SK-N-MC (cell line): ENCODE measurements around the gene VSIR.

ENCODE experiments used
- DNase-seq: peaks from one replicate; pipeline ENCODE4 v3.0.0-alpha.2; 2011; ENCODE audit warnings: low read depth, low spot score
- H3K27ac ChIP-seq: fragments of 200-600 bp; sonication (generic); 2 replicates; pipeline ENCODE4 v1.5.1; 2016; ENCODE audit warnings: mixed run types
- H3K36me3 ChIP-seq: fragments of 200-600 bp; sonication (generic); 2 replicates; pipeline ENCODE4 v1.6.1; 2017; ENCODE audit warnings: antibody characterized with exemption, low read length, mixed read lengths; ENCODE audit not compliant: insufficient read depth
- H3K4me3 ChIP-seq: fragments of 200-600 bp; sonication (generic); 2 replicates; pipeline ENCODE4 v1.5.1; 2016
- H3K9ac ChIP-seq: fragments of 200-600 bp; sonication (generic); 2 replicates; pipeline ENCODE4 v1.8.0; 2017; ENCODE audit warnings: mixed run types, mixed read lengths; ENCODE audit not compliant: insufficient read length
- H3K9me3 ChIP-seq: fragments of 200-600 bp; sonication (generic); 2 replicates; pipeline ENCODE4 v1.6.1; 2017; ENCODE audit warnings: low read depth, mild to moderate bottlenecking, antibody characterized with exemption, low read length, moderate library complexity, mixed read lengths
- EZH2 ChIP-seq: fragments of 200-600 bp; sonication (generic); IDR thresholded peaks from one replicate; pipeline ENCODE4 v1.6.1; 2017; ENCODE audit warnings: antibody characterized with exemption
- FOXP2 ChIP-seq: optimal IDR thresholded peaks from 2 replicates; pipeline ENCODE3; 2011; ENCODE audit warnings: mild to moderate bottlenecking, moderate library complexity; ENCODE audit not compliant: insufficient read depth; ENCODE audit errors: extremely low read length, control extremely low read depth
- POLR2AphosphoS5 ChIP-seq: IDR thresholded peaks from 2 replicates; pipeline ENCODE4 v1.6.1; 2012; ENCODE audit warnings: mild to moderate bottlenecking, low read depth, low read length, borderline replicate concordance

The VSIR gene

DNA sequence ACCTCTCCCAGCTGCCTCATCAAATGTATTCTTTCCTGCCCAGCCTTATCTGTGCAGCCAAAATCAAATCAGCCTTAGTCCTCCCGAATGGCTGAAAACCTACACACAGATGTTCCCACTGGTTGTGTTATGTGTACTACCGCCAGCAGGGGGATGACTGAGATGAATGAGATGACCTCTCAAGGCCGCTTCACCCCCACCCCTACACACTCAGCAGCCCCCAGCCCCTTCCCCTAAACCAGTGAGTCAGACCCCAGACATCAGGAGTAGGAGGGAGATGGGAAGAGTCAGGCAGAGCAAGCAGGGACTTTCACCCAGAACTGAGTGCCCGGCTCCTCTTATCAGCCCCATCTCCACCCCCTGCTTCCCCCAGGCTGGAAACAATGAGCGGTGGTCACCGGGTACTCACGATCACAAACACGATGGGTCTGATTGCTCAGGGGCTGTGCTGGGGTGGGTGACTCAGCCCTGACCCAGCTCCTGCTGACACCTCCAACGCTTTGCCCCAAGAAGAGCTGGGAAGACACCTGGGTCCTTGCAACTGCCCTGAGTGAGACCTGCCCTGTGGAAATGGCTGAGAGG is 47.2 kb downstream of the VSIR start:
- DNase-seq, result no peak
- no peak for TF ChIP-seq POLR2AphosphoS5
- no peak for TF ChIP-seq FOXP2
- TF ChIP-seq EZH2, result no peak
- Histone ChIP-seq H3K9me3 (no peaks in the 10 kb centered on the region), H3K9ac (no peak overlapping the region), H3K27ac (no peak overlapping the region), H3K36me3 (no peaks in the 10 kb centered on the region), H3K4me3 (no peak overlapping the region)

DNA sequence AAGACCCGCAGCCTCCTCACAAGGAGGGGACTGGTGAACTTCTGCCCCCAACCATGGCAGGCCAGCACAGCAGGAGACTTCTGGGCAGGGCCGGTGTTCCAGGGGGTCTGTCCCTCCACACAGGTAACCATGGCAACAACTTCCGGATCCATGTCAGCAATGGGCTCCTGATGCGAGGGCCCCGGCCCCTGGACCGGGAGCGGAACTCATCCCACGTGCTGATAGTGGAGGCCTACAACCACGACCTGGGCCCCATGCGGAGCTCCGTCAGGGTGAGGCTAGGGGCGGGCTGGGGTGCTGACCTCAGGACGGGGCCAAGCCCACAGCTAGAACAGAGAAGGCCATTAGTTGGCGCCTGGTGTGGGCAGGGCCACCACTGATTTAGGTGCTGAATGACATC is 48.1 kb downstream of the VSIR start:
- Histone ChIP-seq H3K36me3 (no peaks in the 10 kb centered on the region), H3K9ac (no peak overlapping the region), H3K4me3 (no peak overlapping the region), H3K27ac (no peak overlapping the region), H3K9me3 (no peaks in the 10 kb centered on the region)
- DNase-seq, result no peak
- no peak for TF ChIP-seq POLR2AphosphoS5
- no peak for TF ChIP-seq EZH2
- TF ChIP-seq FOXP2, result no peak

DNA sequence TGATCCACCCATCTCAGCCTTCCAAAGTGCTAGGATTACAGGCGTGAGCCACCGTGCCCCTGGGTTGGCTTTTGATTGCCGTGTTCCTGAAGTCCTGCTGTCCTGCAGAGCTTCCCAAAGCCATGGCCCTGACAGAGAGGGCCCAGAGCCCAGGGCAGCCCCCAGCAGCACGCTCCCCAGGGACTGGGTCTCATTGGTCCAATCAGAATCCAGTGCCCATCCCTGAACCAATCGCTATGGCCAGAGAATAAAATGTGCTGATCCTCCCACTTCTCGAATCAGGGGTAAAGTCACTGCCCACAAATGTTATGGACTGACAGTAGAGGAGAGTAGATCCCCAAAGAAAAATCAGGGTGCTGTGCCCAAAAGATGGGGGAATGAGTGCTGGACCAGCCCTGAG is 48.8 kb downstream of the VSIR start:
- no peaks in the 10 kb centered on the region for H3K9me3 ChIP-seq
- no peak overlapping the region for H3K9ac ChIP-seq
- no peak overlapping the region for H3K4me3 ChIP-seq
- no peak for TF ChIP-seq EZH2
- no peak for DNase-seq
- H3K27ac ChIP-seq, result no peak overlapping the region
- no peaks in the 10 kb centered on the region for H3K36me3 ChIP-seq

DNA sequence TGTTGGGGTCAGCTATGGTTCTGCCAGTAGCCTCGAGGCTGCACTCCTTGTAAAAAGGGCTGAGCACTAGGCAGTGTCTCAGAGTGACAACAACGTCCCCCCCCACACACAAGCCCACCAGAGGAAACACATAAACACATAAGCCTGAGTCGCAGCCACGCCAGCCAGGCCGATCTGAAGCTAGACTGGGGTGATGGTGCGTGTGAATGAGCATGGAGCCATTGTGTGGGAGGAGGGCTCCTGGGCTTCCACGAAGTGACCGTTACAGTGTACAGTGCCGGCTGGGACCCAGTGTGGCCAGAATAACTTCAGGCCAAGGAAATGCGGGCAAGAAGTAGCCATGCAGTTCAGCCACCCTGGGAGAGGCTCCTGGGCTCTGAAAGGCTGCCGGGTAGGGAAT is 50.0 kb downstream of the VSIR start:
- Histone ChIP-seq H3K4me3 (no peak overlapping the region), H3K27ac (no peak overlapping the region), H3K9ac (no peak overlapping the region), H3K36me3 (no peaks in the 10 kb centered on the region), H3K9me3 (no peaks in the 10 kb centered on the region)
- DNase-seq, result no peak
- TF ChIP-seq FOXP2, result no peak

DNA sequence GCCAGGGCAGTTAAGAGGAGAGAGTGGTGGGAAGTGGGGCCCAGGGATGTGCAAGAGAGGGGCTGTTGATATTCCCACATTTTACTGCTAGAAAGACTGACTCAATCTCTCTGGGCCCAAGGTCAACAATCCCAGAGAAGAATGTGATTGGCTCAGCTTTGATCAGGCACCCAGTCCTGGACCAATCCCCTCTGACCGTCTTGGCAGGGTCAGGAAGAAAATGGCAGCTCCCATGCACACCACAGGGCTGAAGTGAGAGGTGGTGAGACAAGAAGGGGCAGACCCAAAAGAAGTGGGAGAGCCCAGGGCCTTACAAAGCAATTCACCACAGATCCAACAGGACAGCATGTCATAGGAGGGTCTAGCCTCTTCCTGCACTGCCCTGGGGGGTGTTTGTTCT is 50.5 kb downstream of the VSIR start:
- DNase-seq, result no peak
- Histone ChIP-seq H3K9me3 (no peaks in the 10 kb centered on the region), H3K27ac (no peak overlapping the region), H3K4me3 (no peak overlapping the region), H3K36me3 (no peaks in the 10 kb centered on the region), H3K9ac (no peak overlapping the region)
- no peak for TF ChIP-seq POLR2AphosphoS5
- no peak for TF ChIP-seq EZH2
- TF ChIP-seq FOXP2, result no peak

DNA sequence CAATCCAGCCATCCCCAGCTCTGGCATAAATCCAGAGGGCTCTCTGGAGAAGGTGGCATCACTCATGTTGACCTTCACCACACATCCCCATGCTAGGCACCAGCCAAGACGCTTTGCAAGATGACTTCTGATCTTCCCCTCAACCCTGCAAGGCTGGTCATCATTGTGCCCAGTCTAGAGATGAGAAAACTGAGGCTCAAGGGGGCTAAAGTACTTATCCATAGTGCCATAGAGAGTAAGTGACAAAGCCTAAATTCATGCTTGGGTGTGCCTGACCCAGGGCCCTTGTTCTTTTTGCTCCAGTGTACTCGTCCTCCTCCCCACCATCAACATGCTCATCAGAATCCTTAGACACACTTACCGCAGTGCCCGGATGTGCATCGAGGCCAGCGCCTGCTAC is 52.0 kb downstream of the VSIR start:
- Histone ChIP-seq H3K4me3 (no peak overlapping the region), H3K36me3 (no peaks in the 10 kb centered on the region), H3K27ac (no peak overlapping the region), H3K9ac (no peak overlapping the region), H3K9me3 (no peaks in the 10 kb centered on the region)
- no peak for TF ChIP-seq EZH2
- no peak for TF ChIP-seq FOXP2
- TF ChIP-seq POLR2AphosphoS5, result no peak
- DNase-seq, result no peak

DNA sequence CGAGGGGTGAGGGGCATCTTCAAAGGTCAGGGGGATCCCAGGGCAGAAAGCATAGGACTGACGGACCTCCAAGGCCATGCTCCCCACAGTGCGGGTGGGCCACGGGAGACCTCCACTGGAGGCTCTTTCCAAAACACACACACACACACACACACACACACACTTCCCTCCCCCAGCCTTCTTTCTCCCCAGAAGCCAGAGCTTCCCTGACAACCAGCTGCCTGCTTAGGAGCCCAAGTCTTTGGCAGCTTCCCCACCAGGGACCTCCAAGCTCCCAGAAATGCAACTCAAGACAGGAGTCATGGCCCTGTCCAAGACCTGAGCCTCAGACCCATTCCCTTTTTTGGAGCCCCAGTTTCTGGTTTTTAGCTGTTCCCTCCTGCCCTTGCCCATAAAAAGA is 53.0 kb downstream of the VSIR start:
- TF ChIP-seq POLR2AphosphoS5 (no peak), EZH2 (no peak), FOXP2 (no peak)
- no peak overlapping the region for H3K4me3 ChIP-seq
- no peaks in the 10 kb centered on the region for H3K9me3 ChIP-seq
- no peak overlapping the region for H3K27ac ChIP-seq
- H3K36me3 ChIP-seq, result no peaks in the 10 kb centered on the region
- H3K9ac ChIP-seq, result no peak overlapping the region
- DNase-seq, result no peak

DNA sequence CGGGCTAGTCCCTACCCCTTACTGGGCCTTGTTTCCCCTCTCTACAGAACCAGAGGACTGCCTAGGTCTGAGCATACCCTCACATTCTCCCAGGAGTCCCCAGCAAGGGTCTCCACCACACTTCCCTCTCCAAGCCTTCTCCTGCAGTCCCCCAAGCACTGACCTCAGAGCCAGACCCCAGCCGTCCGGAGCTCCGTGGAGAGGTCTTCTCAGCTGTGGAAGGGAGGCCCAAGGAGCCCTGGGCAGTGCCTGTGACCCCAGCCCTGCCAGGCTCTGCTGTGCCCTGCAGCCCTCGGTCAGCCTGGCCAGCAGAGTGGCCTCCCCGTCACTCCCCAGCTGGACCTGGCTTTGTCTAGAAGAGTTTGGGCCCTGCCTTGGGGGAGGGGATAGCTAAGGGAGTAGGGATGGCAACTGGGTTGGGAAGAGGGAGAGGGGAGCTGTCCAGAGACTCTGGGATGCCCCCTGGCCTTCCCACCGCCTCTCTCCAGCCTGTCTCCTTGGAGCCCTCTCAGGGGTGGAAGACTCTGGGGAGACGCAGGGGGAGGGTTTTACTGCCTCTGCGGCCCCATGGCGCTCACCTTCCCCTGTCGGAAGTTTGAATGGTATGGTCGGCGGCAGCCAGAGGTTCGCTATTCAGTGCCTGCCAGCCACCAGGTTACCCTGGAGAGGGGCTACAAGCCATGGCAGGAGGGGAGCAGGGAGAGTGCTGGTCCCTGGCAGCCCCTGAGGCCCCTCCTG is 53.7 kb downstream of the VSIR start, which contains the start of gene C10orf105:
Gene C10orf105 (minus strand): TSS at position 315 of the 738 bp plus-strand sequence. CDS start 3,441 bp downstream, outside the sequence.
- no peak within 1 kb of the TSS for H3K27ac ChIP-seq
- H3K9me3 ChIP-seq, result no peaks in the 10 kb centered on the region
- no peak within 1 kb of the TSS for H3K9ac ChIP-seq
- H3K4me3 ChIP-seq, result no peak within 1 kb of the TSS
- no peak for DNase-seq
- no peaks in the 10 kb centered on the region for H3K36me3 ChIP-seq
- no peak for TF ChIP-seq EZH2
- no peak for TF ChIP-seq FOXP2
- no peak for TF ChIP-seq POLR2AphosphoS5

DNA sequence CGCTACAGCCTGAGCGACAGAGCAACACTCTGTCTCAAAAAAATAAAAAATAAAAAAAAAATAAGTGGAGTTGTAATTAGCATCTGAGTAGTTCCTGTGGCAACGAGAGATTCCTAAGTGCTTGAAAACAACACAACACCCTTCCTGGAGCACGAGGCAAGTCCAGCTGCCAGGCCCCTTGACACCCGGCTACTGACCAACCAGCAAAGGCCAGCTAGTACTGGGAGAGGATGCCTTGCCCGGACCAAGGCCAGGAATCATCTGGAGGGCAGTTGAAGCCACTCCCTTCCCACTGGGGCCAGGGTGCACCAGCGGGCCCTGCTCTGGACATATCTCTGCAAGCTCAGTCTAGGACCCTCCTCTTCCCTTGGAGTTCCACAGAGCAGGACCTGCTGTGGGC is 54.3 kb downstream of the VSIR start:
- no peaks in the 10 kb centered on the region for H3K36me3 ChIP-seq
- H3K9me3 ChIP-seq, result no peaks in the 10 kb centered on the region
- no peak for TF ChIP-seq POLR2AphosphoS5
- TF ChIP-seq FOXP2, result no peak
- TF ChIP-seq EZH2, result no peak
- no peak overlapping the region for H3K9ac ChIP-seq
- H3K4me3 ChIP-seq, result no peak overlapping the region
- no peak overlapping the region for H3K27ac ChIP-seq
- no peak for DNase-seq
